Transverse colon (tissue), 4 donors: ENCODE measurements around the gene GBX1. TPM values are rescaled to one million over a fixed set of nuclear protein-coding genes. Genes with fewer than 3 reads are reported as not detected.

Experiments used
- DNase-seq: peaks from one replicate; pipeline ENCODE4 v3.0.0-alpha.2; 2019
- H3K27ac ChIP-seq, 4 donors: fragments of 200-600 bp; sonication (generic); 2 replicates each; pipeline ENCODE4 v1.5.1; 2016 to 2018; ENCODE audit warnings: inconsistent platforms in 4 of 4
- H3K27me3 ChIP-seq: fragments of 200-600 bp; sonication (generic); 2 replicates; pipeline ENCODE4 v1.5.1; 2017; ENCODE audit warnings: inconsistent platforms
- H3K36me3 ChIP-seq, 4 donors: fragments of 200-600 bp; sonication (generic); 2 replicates each; pipeline ENCODE4 v1.5.1; 2017 to 2019; ENCODE audit warnings: inconsistent platforms in 4 of 4
- H3K4me1 ChIP-seq, 4 donors: fragments of 200-600 bp; sonication (generic); 2 replicates each; pipeline ENCODE4 v1.5.1; 2017 to 2020; ENCODE audit warnings: inconsistent platforms in 4 of 4
- H3K4me3 ChIP-seq, 4 donors: fragments of 200-600 bp; sonication (generic); 1 replicate in 1 of 4; 2 replicates in 3 of 4; pipeline versions ENCODE4 v1.5.1 to v1.6.1; 2017 to 2019; ENCODE audit warnings: inconsistent platforms in 4 of 4
- H3K9me3 ChIP-seq, 2 donors: fragments of 200-600 bp; sonication (generic); 2 replicates each; pipeline ENCODE4 v1.5.1; 2017 to 2019; ENCODE audit warnings: inconsistent platforms in 2 of 2
- EP300 ChIP-seq: sonication (generic); formaldehyde crosslinking; IDR thresholded peaks from one replicate; pipeline ENCODE4 v1.6.1; 2017; ENCODE audit warnings: antibody characterized with exemption, low read depth
- POLR2A ChIP-seq: fragments of 450-650 bp; IDR thresholded peaks from one replicate; pipeline ENCODE4 v1.6.1; 2016; ENCODE audit warnings: antibody characterized with exemption, mild to moderate bottlenecking, moderate library complexity
- POLR2AphosphoS5 ChIP-seq, 3 donors: sonication (generic); formaldehyde crosslinking; IDR thresholded peaks; one replicate each; pipeline ENCODE4 v1.6.1; 2016; ENCODE audit warnings: antibody characterized with exemption in 3 of 3
- WGBS, 2 donors: methylation state at CpG; one replicate each; pipeline ENCODE4 v1.1.5; 2018; ENCODE audit warnings: low coverage in 1 of 2; 5-methylcytosine and 5-hydroxymethylcytosine counted together
- in situ Hi-C, 4 donors: fragments of 200-750 bp; cut with MboI; loops; one replicate each; pipeline versions ENCODE4 v1.15.0 to v1.15.1; 2017; ENCODE audit warnings: low sequenced_read_pairs in 3 of 4, low pct_ligation_motif_present in 1 of 4, low pct_unique_long_range_greater_than_20kb in 1 of 4
- intact Hi-C: fragments of 100-400 bp; cut with DNase I; formaldehyde crosslinking; loops from one replicate; pipeline ENCODE4 v1.15.1; 2023; ENCODE audit warnings: low total_unique reads
- total RNA-seq, 4 donors: library from RNA; depleted of rRNA; stranded (reverse); fragments of >200 nt; gene quantifications; one replicate each; pipeline ENCODE4 v1.1.0, GENCODE V29; 2016
- TF ChIP-seq, protein P1 (sequence below), 5 experiments: fragments of 200-600 bp in 3 of 5; fragments of 450-650 bp in 2 of 5; sonication (generic) in 3 of 5; IDR thresholded peaks; 1 replicate in 2 of 5; 2 replicates in 3 of 5; pipeline ENCODE4 v1.5.1; 2016 to 2017; ENCODE audit warnings: antibody characterized with exemption in 5 of 5, inconsistent platforms in 3 of 5, mild to moderate bottlenecking in 2 of 5, moderate library complexity in 1 of 5

Gene GBX1
- total RNA-seq, 4 donors from 2014 or later, result not detected

DNA sequence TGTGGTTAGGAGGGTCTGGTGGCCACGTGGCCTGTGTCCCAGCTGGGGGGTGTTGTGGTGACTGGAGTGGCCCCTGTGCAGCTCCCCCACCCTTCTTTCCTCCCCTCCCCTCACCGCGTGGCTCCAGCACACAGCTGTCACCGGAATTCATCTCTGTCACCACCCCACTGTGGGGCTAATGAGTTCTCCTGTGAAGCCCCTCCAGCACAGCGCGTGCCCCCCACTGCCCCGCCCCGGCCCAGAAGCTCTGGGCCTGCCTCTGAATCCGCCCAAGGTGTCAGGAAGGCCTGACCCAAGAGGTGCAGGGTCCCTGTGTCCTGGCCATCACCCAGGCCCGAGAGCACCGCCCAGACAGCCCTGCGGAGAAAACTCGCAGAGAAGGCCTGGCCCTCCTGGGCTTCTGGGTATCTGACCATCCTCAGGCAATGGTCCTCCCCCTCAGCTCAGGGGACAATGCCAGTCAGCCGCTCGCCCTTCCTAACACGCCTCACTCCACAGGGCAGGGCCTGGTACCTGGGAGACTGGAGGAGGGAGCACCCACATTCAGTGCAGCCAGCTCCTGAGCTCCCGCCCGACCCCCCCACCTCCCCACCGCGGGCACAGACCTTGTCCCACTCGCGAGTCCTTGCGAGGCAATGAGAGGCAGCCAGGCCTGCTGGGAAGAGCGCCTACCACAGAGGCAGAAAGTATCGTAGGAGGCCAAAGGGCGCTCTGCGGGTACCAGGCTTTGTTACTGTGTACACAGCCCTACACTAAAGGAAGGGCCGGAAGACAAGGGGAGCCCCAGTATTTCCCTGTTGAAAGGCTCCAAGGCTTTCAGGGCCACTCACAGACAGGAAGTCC lies 38.2 kb downstream of the GBX1 start:
- TF ChIP-seq POLR2AphosphoS5 (IDR thresholded peaks at IDR 0.05), result no peak
- no peak for TF ChIP-seq EP300
- TF ChIP-seq, protein P1, sequence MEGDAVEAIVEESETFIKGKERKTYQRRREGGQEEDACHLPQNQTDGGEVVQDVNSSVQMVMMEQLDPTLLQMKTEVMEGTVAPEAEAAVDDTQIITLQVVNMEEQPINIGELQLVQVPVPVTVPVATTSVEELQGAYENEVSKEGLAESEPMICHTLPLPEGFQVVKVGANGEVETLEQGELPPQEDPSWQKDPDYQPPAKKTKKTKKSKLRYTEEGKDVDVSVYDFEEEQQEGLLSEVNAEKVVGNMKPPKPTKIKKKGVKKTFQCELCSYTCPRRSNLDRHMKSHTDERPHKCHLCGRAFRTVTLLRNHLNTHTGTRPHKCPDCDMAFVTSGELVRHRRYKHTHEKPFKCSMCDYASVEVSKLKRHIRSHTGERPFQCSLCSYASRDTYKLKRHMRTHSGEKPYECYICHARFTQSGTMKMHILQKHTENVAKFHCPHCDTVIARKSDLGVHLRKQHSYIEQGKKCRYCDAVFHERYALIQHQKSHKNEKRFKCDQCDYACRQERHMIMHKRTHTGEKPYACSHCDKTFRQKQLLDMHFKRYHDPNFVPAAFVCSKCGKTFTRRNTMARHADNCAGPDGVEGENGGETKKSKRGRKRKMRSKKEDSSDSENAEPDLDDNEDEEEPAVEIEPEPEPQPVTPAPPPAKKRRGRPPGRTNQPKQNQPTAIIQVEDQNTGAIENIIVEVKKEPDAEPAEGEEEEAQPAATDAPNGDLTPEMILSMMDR (IDR thresholded peaks at IDR 0.05), result no peak
- TF ChIP-seq POLR2A, result no peak
- Histone ChIP-seq H3K9me3 (no peaks in the 10 kb centered on the region), H3K4me1 (peaks cover 0 to 25% (median 19%) of the 10 kb centered on the region in 4 donors), H3K27ac (no peak overlapping the region), H3K36me3 (peaks cover 0 to 12% (median 5%) of the 10 kb centered on the region in 4 donors), H3K27me3 (no peaks in the 10 kb centered on the region), H3K4me3 (no peak overlapping the region)
- in situ Hi-C loops, result loop anchor here in 2 of 4 donors (5.0 to 10.0 kb wide), 2 partner anchors 43 to 45 kb away; no protein-coding TSS in a partner anchor
- intact Hi-C loops, result loop anchor here (10.0 kb wide), 1 partner anchor 175 kb away; no protein-coding TSS in a partner anchor
- DNase-seq, result no peak
- WGBS, 2 donors, result 89% methylated on average over 24 of the region's 28 CpGs; no CpG with 5 or more reads in 1 of the 2 donors

DNA sequence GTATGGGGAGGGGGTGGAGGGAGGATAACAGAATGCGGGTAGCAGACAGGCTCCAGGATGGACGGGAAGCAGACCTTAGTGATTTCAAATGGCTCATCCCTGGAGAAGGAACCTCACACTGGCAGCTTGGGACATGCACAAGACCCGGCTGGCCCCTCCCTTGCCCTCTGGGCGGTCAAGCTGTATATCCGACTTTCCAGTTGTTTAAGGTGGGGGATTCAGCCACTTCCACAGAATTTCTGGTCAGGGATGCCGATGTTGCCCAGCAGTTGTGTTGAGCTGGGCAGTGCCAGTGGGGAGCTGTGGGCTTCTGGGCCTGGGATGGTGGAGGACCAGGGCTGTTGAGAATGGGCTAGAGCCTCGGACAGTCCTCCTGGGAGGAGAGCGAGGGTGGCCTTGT lies 38.8 kb downstream of the GBX1 start:
- Histone ChIP-seq H3K4me1 (peaks cover 0 to 25% (median 19%) of the 10 kb centered on the region in 4 donors), H3K27ac (no peak overlapping the region), H3K36me3 (peaks cover 0 to 10% (median 4%) of the 10 kb centered on the region in 4 donors), H3K9me3 (no peaks in the 10 kb centered on the region), H3K27me3 (no peaks in the 10 kb centered on the region), H3K4me3 (no peak overlapping the region)
- no peak for TF ChIP-seq POLR2A
- TF ChIP-seq EP300, result no peak
- no peak for TF ChIP-seq POLR2AphosphoS5 (IDR thresholded peaks at IDR 0.05)
- TF ChIP-seq, protein P1 (IDR thresholded peaks at IDR 0.05), result no peak
- intact Hi-C loops, result loop anchor here (10.0 kb wide), 1 partner anchor 176 kb away; no protein-coding TSS in a partner anchor
- DNase-seq, result no peak
- 88% methylated on average over 7 of the region's 8 CpGs; no CpG with 5 or more reads in 1 of the 2 donors for WGBS, 2 donors
- in situ Hi-C loops, result loop anchor here in 2 of 4 donors (5.0 to 10.0 kb wide), 2 partner anchors 44 to 46 kb away; no protein-coding TSS in a partner anchor

DNA sequence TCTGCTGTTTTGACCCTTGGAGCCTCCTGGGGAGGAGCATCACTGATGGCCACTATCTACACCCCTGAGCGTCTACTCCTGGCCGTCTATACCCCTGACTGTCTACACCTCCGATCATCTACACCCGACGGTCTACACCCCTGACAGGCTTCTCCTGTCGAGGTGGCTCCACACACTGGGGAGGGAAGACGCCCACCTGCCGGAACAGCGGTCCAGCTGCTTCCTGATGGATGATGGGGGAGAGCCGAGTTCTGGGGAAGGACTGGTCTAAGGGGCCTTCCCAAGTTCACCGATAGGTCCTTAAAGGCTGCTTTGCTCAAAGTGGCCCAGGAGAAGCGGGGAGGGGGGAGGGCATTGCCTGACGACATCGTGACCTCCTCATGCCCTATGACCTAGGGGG lies 39.4 kb downstream of the GBX1 start:
- peaks cover 0 to 25% (median 19%) of the 10 kb centered on the region in 4 donors for H3K4me1 ChIP-seq
- H3K36me3 ChIP-seq, result peaks cover 0 to 10% (median 4%) of the 10 kb centered on the region in 4 donors
- H3K27ac ChIP-seq, result no peak overlapping the region
- WGBS, 2 donors, result 80% methylated on average over 14 of the region's 14 CpGs; no CpG with 5 or more reads in 1 of the 2 donors
- no peaks in the 10 kb centered on the region for H3K9me3 ChIP-seq
- in situ Hi-C loops, result loop anchor here in 2 of 4 donors (5.0 to 10.0 kb wide), 2 partner anchors 44 to 47 kb away; no protein-coding TSS in a partner anchor
- DNase-seq, result no peak
- no peak for TF ChIP-seq EP300
- TF ChIP-seq, protein P1 (IDR thresholded peaks at IDR 0.05), result no peak
- TF ChIP-seq POLR2AphosphoS5 (IDR thresholded peaks at IDR 0.05), result no peak
- H3K4me3 ChIP-seq, result no peak overlapping the region
- no peaks in the 10 kb centered on the region for H3K27me3 ChIP-seq
- intact Hi-C loops, result loop anchor here (10.0 kb wide), 1 partner anchor 177 kb away; no protein-coding TSS in a partner anchor
